ENCODE data around the gene KRTAP4-7.
"Not testable (repeated sequence)": the region's sequence is repeated elsewhere in the genome, so short reads cannot be mapped to it uniquely, and the experiment has no call there.

KRTAP4-7 gene

DNA sequence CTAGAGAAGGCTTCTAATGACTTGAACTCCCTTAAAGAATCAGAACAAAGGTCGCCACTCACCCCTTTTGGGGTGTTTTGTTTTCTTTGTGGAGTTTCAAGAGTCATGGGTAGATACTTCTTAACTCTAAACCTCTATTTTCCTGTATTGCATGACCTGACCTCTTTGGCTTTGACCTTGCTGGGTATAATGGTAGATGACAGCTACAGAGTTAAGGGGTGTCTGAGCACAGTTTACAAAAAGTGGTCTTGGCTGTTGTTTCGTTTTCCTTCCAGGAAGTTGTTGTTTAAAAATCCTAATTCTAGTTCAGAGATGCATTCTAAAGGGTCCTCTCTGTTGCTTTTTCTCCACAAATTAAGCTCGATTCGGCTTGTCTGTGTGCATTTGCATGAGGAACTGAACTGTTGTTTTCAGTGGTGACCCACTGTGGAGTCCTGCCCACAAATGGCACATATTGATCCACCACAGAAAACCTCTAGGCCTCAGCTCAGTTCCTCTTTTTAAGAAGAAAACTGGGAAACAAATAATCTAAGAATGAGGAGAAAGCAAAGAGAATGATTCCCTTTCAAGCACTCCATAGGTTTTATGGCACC is 4.9 kb downstream of the KRTAP4-7 start:
- not testable (repeated sequence) for H2AFZ ChIP-seq (ENCODE audit: insufficient read depth, low read length, poor library complexity); H3K4me2 ChIP-seq (ENCODE audit: low read length); H4K12ac ChIP-seq (ENCODE audit: low read depth, low read length); H3K4me1 ChIP-seq (ENCODE audit: control insufficient read depth in 1 of 2, insufficient read depth in 2 of 2, low read length in 2 of 2); DNase-seq; H3K27ac ChIP-seq (ENCODE audit: low read depth, low read length); H3K9ac ChIP-seq (ENCODE audit: low read length); H2BK12ac ChIP-seq (ENCODE audit: low read length); H3K23ac ChIP-seq (ENCODE audit: low read length); H3K79me1 ChIP-seq (ENCODE audit: low read length); H3K14ac ChIP-seq (ENCODE audit: low read length); H3K27me3 ChIP-seq (ENCODE audit: insufficient read depth, low read length); H3K79me2 ChIP-seq (ENCODE audit: control insufficient read depth, insufficient read depth, low read length, poor library complexity); H3K4ac ChIP-seq (ENCODE audit: low read depth, low read length); H4K8ac ChIP-seq (ENCODE audit: low read depth, low read length); H3K9me3 ChIP-seq (ENCODE audit: insufficient read depth, low read depth, low read length); H3K36me3 ChIP-seq (ENCODE audit: control insufficient read depth in 1 of 2, insufficient read depth in 2 of 2, low read length in 2 of 2); H3K4me3 ChIP-seq (ENCODE audit: low read depth, low read length); H2BK5ac ChIP-seq (ENCODE audit: low read depth, low read length, poor library complexity); H2AK5ac ChIP-seq (ENCODE audit: low read length); H2BK120ac ChIP-seq (ENCODE audit: insufficient read depth, low read length, poor library complexity); H4K91ac ChIP-seq (ENCODE audit: low read depth, low read length); H3K18ac ChIP-seq (ENCODE audit: low read length)
- no CpG with 5 or more reads among the region's 4 CpGs for WGBS (ENCODE audit: extremely low coverage, insufficient coverage, insufficient read length)

DNA sequence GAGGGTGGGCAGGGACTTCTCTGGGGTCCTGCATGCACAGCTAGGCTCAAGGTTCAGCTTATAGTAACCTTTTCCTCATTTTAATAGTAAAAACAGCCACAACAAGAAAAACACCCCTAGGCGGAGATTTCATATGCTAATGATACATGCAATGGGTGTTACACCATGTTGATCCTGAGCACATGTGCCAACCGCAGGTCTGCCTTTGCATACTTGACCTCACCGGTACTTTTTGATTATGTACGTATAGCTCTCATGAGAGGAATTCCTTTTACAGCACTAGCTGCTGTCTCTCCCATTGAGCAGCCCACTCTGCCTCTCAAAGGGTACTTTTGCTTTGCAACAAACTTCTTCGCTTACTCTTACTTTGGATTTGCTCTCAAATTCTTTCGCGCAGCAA is 12.1 kb downstream of the KRTAP4-7 start:
- no peak overlapping the region for H2AFZ ChIP-seq (ENCODE audit: insufficient read depth, low read length, poor library complexity)
- no peak overlapping the region for H3K18ac ChIP-seq (ENCODE audit: low read length)
- no peak overlapping the region for H2BK120ac ChIP-seq (ENCODE audit: insufficient read depth, low read length, poor library complexity)
- no peak overlapping the region for H3K4me3 ChIP-seq (ENCODE audit: low read depth, low read length)
- no peak overlapping the region for H3K14ac ChIP-seq (ENCODE audit: low read length)
- DNase-seq, result no peak
- no peaks in the 10 kb centered on the region for H3K27me3 ChIP-seq (ENCODE audit: insufficient read depth, low read length)
- H4K91ac ChIP-seq (ENCODE audit: low read depth, low read length), result no peak overlapping the region
- H2AK5ac ChIP-seq (ENCODE audit: low read length), result no peak overlapping the region
- no peaks in the 10 kb centered on the region for H3K36me3 ChIP-seq (ENCODE audit: control insufficient read depth in 1 of 2, insufficient read depth in 2 of 2, low read length in 2 of 2)
- H3K4ac ChIP-seq (ENCODE audit: low read depth, low read length), result no peak overlapping the region
- no peak overlapping the region for H3K27ac ChIP-seq (ENCODE audit: low read depth, low read length)
- H3K79me1 ChIP-seq (ENCODE audit: low read length), result no peaks in the 10 kb centered on the region
- no peak overlapping the region for H3K23ac ChIP-seq (ENCODE audit: low read length)
- H4K8ac ChIP-seq (ENCODE audit: low read depth, low read length), result no peak overlapping the region
- H3K4me2 ChIP-seq (ENCODE audit: low read length), result no peak overlapping the region
- no peaks in the 10 kb centered on the region for H3K79me2 ChIP-seq (ENCODE audit: control insufficient read depth, insufficient read depth, low read length, poor library complexity)
- WGBS (ENCODE audit: extremely low coverage, insufficient coverage, insufficient read length), result no CpG with 5 or more reads among the region's 7 CpGs
- no peaks in the 10 kb centered on the region for H3K4me1 ChIP-seq (ENCODE audit: control insufficient read depth in 1 of 2, insufficient read depth in 2 of 2, low read length in 2 of 2)
- no peak overlapping the region for H4K12ac ChIP-seq (ENCODE audit: low read depth, low read length)
- H3K9me3 ChIP-seq (ENCODE audit: insufficient read depth, low read depth, low read length), result peaks cover 2% of the 10 kb centered on the region
- H3K9ac ChIP-seq (ENCODE audit: low read length), result no peak overlapping the region
- no peak overlapping the region for H2BK5ac ChIP-seq (ENCODE audit: low read depth, low read length, poor library complexity)
- no peak overlapping the region for H2BK12ac ChIP-seq (ENCODE audit: low read length)

DNA sequence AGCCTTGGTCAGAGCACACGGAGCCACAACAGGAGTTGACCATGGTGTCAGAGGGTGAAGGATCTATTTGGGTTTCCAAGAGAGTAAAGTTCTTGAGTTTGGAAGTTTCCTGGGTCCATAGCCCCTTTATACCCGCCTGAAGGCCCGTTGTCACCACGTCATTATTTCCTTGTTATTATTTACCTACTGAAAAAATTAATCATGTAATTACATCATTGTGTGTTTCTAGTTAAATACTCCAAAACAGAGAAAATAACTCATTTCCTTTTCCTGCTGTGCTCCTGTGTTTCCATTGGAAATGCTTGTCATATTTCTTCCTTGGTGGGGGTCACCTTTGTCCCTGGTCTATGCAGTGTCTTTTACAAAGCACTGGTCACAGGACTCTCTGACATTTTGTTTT is 14.1 kb downstream of the KRTAP4-7 start, which contains the start of gene KRTAP4-8:
Gene KRTAP4-8, minus strand, starts transcription at position 101 of the 400 bp plus-strand sequence. Its CDS starts 58 bp downstream, at position 43.
- Histone ChIP-seq H3K9me3 (ENCODE audit: insufficient read depth, low read depth, low read length) (peaks cover 5% of the 10 kb centered on the region), H2BK120ac (ENCODE audit: insufficient read depth, low read length, poor library complexity) (no peak within 1 kb of the TSS), H3K79me2 (ENCODE audit: control insufficient read depth, insufficient read depth, low read length, poor library complexity) (no peaks in the 10 kb centered on the region), H2BK5ac (ENCODE audit: low read depth, low read length, poor library complexity) (no peak within 1 kb of the TSS), H3K4me2 (ENCODE audit: low read length) (no peak within 1 kb of the TSS), H4K12ac (ENCODE audit: low read depth, low read length) (no peak within 1 kb of the TSS), H3K36me3 (ENCODE audit: control insufficient read depth in 1 of 2, insufficient read depth in 2 of 2, low read length in 2 of 2) (no peaks in the 10 kb centered on the region), H3K4me3 (ENCODE audit: low read depth, low read length) (no peak within 1 kb of the TSS), H3K4me1 (ENCODE audit: control insufficient read depth in 1 of 2, insufficient read depth in 2 of 2, low read length in 2 of 2) (no peaks in the 10 kb centered on the region), H3K14ac (ENCODE audit: low read length) (no peak within 1 kb of the TSS), H3K23ac (ENCODE audit: low read length) (no peak within 1 kb of the TSS), H3K27me3 (ENCODE audit: insufficient read depth, low read length) (no peaks in the 10 kb centered on the region), H2BK12ac (ENCODE audit: low read length) (no peak within 1 kb of the TSS), H3K79me1 (ENCODE audit: low read length) (no peaks in the 10 kb centered on the region), H4K91ac (ENCODE audit: low read depth, low read length) (no peak within 1 kb of the TSS), H3K9ac (ENCODE audit: low read length) (no peak within 1 kb of the TSS), H2AK5ac (ENCODE audit: low read length) (no peak within 1 kb of the TSS), H3K18ac (ENCODE audit: low read length) (no peak within 1 kb of the TSS), H4K8ac (ENCODE audit: low read depth, low read length) (no peak within 1 kb of the TSS), H3K27ac (ENCODE audit: low read depth, low read length) (no peak within 1 kb of the TSS), H3K4ac (ENCODE audit: low read depth, low read length) (no peak within 1 kb of the TSS), H2AFZ (ENCODE audit: insufficient read depth, low read length, poor library complexity) (no peak within 1 kb of the TSS)
- WGBS (ENCODE audit: extremely low coverage, insufficient coverage, insufficient read length), result no CpG with 5 or more reads among the region's 4 CpGs
- no peak for DNase-seq

DNA sequence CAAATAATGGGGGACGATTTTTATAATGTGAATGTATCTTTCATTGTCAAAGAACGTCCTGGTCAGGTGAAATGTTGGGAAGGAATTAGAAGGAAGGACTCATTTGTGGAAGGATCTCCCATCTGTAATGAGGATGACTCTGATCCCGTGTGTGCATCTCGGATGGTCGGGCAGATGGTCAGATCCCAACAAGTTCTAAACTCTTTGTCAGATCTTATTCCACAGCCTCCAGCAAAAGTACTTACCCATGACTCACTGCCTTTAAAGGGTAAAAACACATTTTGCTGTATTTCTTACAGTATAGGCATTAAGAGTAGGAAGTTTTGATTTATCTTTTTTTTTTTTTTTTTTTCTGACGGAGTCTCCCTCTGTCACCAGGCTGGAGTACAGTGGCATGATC is 14.5 kb downstream of the KRTAP4-7 start:
- Histone ChIP-seq H3K4me3 (ENCODE audit: low read depth, low read length) (no peak overlapping the region), H4K8ac (ENCODE audit: low read depth, low read length) (no peak overlapping the region), H3K9me3 (ENCODE audit: insufficient read depth, low read depth, low read length) (peaks cover 5% of the 10 kb centered on the region), H3K79me2 (ENCODE audit: control insufficient read depth, insufficient read depth, low read length, poor library complexity) (no peaks in the 10 kb centered on the region), H3K4me1 (ENCODE audit: control insufficient read depth in 1 of 2, insufficient read depth in 2 of 2, low read length in 2 of 2) (no peaks in the 10 kb centered on the region), H2AK5ac (ENCODE audit: low read length) (no peak overlapping the region), H2BK120ac (ENCODE audit: insufficient read depth, low read length, poor library complexity) (no peak overlapping the region), H3K9ac (ENCODE audit: low read length) (no peak overlapping the region), H3K4me2 (ENCODE audit: low read length) (no peak overlapping the region), H4K91ac (ENCODE audit: low read depth, low read length) (no peak overlapping the region), H3K36me3 (ENCODE audit: control insufficient read depth in 1 of 2, insufficient read depth in 2 of 2, low read length in 2 of 2) (no peaks in the 10 kb centered on the region), H3K23ac (ENCODE audit: low read length) (no peak overlapping the region), H4K12ac (ENCODE audit: low read depth, low read length) (no peak overlapping the region), H3K27ac (ENCODE audit: low read depth, low read length) (no peak overlapping the region), H2BK5ac (ENCODE audit: low read depth, low read length, poor library complexity) (no peak overlapping the region), H3K4ac (ENCODE audit: low read depth, low read length) (no peak overlapping the region), H2BK12ac (ENCODE audit: low read length) (no peak overlapping the region), H3K18ac (ENCODE audit: low read length) (no peak overlapping the region), H2AFZ (ENCODE audit: insufficient read depth, low read length, poor library complexity) (no peak overlapping the region), H3K14ac (ENCODE audit: low read length) (no peak overlapping the region), H3K79me1 (ENCODE audit: low read length) (no peaks in the 10 kb centered on the region), H3K27me3 (ENCODE audit: insufficient read depth, low read length) (no peaks in the 10 kb centered on the region)
- WGBS (ENCODE audit: extremely low coverage, insufficient coverage, insufficient read length), result no CpG with 5 or more reads among the region's 6 CpGs
- peak; percentile 21 to 60 for DNase-seq
